Liver (tissue), 9 donors: ENCODE results near the gene TRIO. TPM values are rescaled to one million over a fixed set of nuclear protein-coding genes. Genes with fewer than 3 reads are reported as not detected.

ENCODE experiments used
- DNase-seq: peaks from one replicate; pipeline ENCODE4 v3.0.0-alpha.2; 2017; ENCODE audit warnings: low spot score
- H3K27ac ChIP-seq, 2 donors: one replicate each; pipeline ENCODE4 v1.7.0; 2013; ENCODE audit warnings: inconsistent platforms in 2 of 2, low read length in 2 of 2, control low read depth in 1 of 2, low read depth in 1 of 2, mild to moderate bottlenecking in 1 of 2
- H3K27me3 ChIP-seq, 4 donors: one replicate each; pipeline versions ENCODE4 v1.6.1 to v1.7.0; 2013; ENCODE audit warnings: low read length in 3 of 4, inconsistent platforms in 1 of 4, mild to moderate bottlenecking in 1 of 4, moderate library complexity in 1 of 4; ENCODE audit not compliant: control insufficient read depth in 4 of 4, insufficient read depth in 4 of 4
- H3K36me3 ChIP-seq, 4 donors: one replicate each; pipeline versions ENCODE4 v1.6.1 to v1.7.0; 2013; ENCODE audit warnings: low read length in 3 of 4, mild to moderate bottlenecking in 3 of 4, low read depth in 1 of 4, moderate library complexity in 1 of 4; ENCODE audit not compliant: control insufficient read depth in 4 of 4, insufficient read depth in 3 of 4
- H3K4me1 ChIP-seq, 4 donors: one replicate each; pipeline versions ENCODE4 v1.6.1 to v1.7.0; 2013; ENCODE audit warnings: low read length in 3 of 4, mild to moderate bottlenecking in 3 of 4, moderate library complexity in 1 of 4; ENCODE audit not compliant: control insufficient read depth in 4 of 4, insufficient read depth in 4 of 4
- H3K4me3 ChIP-seq, 3 donors: one replicate each; pipeline versions ENCODE4 v1.6.1 to v1.7.0; 2013; ENCODE audit warnings: low read length in 3 of 3, control low read depth in 1 of 3, low read depth in 1 of 3, mild to moderate bottlenecking in 1 of 3
- H3K9ac ChIP-seq, 2 donors: one replicate each; pipeline ENCODE4 v1.7.0; 2013; ENCODE audit warnings: low read length in 2 of 2, mild to moderate bottlenecking in 2 of 2, moderate library complexity in 2 of 2, control low read depth in 1 of 2, low read depth in 1 of 2
- H3K9me3 ChIP-seq, 4 donors: one replicate each; pipeline versions ENCODE4 v1.6.1 to v1.7.0; 2013; ENCODE audit warnings: low read length in 3 of 4; ENCODE audit not compliant: control insufficient read depth in 4 of 4
- EGR1 ChIP-seq, 2 donors: IDR thresholded peaks; 2 replicates each; pipeline ENCODE4 v1.6.1; 2016 to 2018; ENCODE audit warnings: antibody characterized with exemption in 2 of 2, low read depth in 2 of 2
- FOXA2 ChIP-seq: IDR thresholded peaks from 2 replicates; pipeline ENCODE4 v1.6.1; 2016; ENCODE audit warnings: antibody characterized with exemption
- GABPA ChIP-seq, 2 donors: IDR thresholded peaks in 1 of 2; conservative IDR thresholded peaks in 1 of 2; 2 replicates each; pipeline ENCODE4 v1.6.1; 2016; ENCODE audit warnings: antibody characterized with exemption in 2 of 2, mild to moderate bottlenecking in 1 of 2, moderate library complexity in 1 of 2
- HNF4G ChIP-seq: IDR thresholded peaks from 2 replicates; pipeline ENCODE4 v1.6.1; 2016; ENCODE audit warnings: antibody characterized with exemption
- JUND ChIP-seq, 2 donors: IDR thresholded peaks; 2 replicates each; pipeline ENCODE4 v1.6.1; 2016; ENCODE audit warnings: antibody characterized with exemption in 2 of 2
- NR2F2 ChIP-seq: IDR thresholded peaks from 2 replicates; pipeline ENCODE4 v1.6.1; 2016; ENCODE audit warnings: antibody characterized with exemption
- RAD21 ChIP-seq, 2 donors: IDR thresholded peaks; 2 replicates each; pipeline ENCODE4 v1.6.1; 2016; ENCODE audit warnings: antibody characterized with exemption in 2 of 2, mild to moderate bottlenecking in 2 of 2
- RXRA ChIP-seq, 2 donors: IDR thresholded peaks; 2 replicates each; pipeline ENCODE4 v1.6.1; 2017 to 2018; ENCODE audit warnings: antibody characterized with exemption in 2 of 2, mild to moderate bottlenecking in 1 of 2
- TAF1 ChIP-seq: conservative IDR thresholded peaks from 2 replicates; pipeline ENCODE4 v1.6.1; 2016; ENCODE audit warnings: antibody characterized with exemption, mild to moderate bottlenecking
- ZBTB33 ChIP-seq: IDR thresholded peaks from 2 replicates; pipeline ENCODE4 v1.6.1; 2016; ENCODE audit warnings: antibody characterized with exemption
- WGBS: extraction: QIAGEN DNeasy Blood & Tissue Kit; methylation state at CpG from one replicate; pipeline ENCODE4 v1.1.7; 2013; 5-methylcytosine and 5-hydroxymethylcytosine counted together
- polyA plus RNA-seq, 2 donors: library from polyadenylated mRNA; stranded (reverse) in 1 of 2; unstranded in 1 of 2; fragments of 200-250 nt in 1 of 2; fragments of >200 nt in 1 of 2; fragmentation: Nextera tagmentation in 1 of 2; extraction: Ambion mirVana in 1 of 2; gene quantifications; one replicate each; pipeline versions ENCODE4 v1.2.1 to v1.2.3, GENCODE V29; 2013 to 2015
- total RNA-seq, 2 donors: library from RNA; depleted of rRNA; stranded (reverse); fragments of >200 nt; gene quantifications; one replicate each; pipeline ENCODE4 v1.2.3, GENCODE V29; 2014
- TF ChIP-seq, protein P1 (sequence below): IDR thresholded peaks from 2 replicates; pipeline ENCODE4 v1.6.1; 2016; ENCODE audit warnings: antibody characterized with exemption, mild to moderate bottlenecking
- TF ChIP-seq, protein P2 (sequence below): fragments of 150-350 bp; IDR thresholded peaks from 2 replicates; pipeline ENCODE4 v1.5.1; 2017; ENCODE audit warnings: improper control_type of control experiment, low read depth, low read length; ENCODE audit not compliant: missing input control
- TF ChIP-seq, protein P3 (sequence below): IDR thresholded peaks from 2 replicates; pipeline ENCODE4 v1.6.1; 2016; ENCODE audit warnings: antibody characterized with exemption
- donor health status: healthy.
- donor health status: healthy.
- donor health status: healthy.
- donor health status: healthy.
- donor health status: healthy.

The TRIO gene
- total and polyA plus RNA-seq, 4 donors, result 8.5 to 86.2 (median 16.0) TPM

GRCh38 chr5:14415024-14415697, 272.0 kb downstream of the TRIO start:
- 92% methylated on average over 16 of the region's 16 CpGs for WGBS

DNA sequence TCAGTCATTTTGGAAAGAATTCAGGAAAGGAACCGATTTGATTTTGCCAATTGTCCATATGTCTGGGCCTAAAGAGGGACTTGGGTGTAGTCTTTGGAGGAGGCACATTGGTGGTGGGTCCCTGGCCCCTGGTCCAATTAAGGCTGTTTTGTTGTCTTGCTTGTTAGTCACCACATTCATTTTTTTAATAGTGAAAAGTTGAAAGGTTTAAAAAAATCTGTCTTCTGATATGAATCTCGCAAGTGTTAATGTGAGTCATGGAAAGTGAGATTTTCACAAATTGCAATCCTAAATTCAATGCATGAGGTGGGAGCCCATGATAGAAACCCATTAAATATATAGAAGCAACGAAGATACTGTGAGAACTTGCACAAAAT, 272.5 kb downstream of the TRIO start:
- no peak for DNase-seq
- Histone ChIP-seq H3K9ac (no peak overlapping the region), H3K4me1 (no peaks in the 10 kb centered on the region), H3K36me3 (peaks cover 4 to 68% (median 27%) of the 10 kb centered on the region in 4 donors), H3K27ac (no peak overlapping the region), H3K27me3 (no peaks in the 10 kb centered on the region), H3K9me3 (no peaks in the 10 kb centered on the region), H3K4me3 (no peak overlapping the region)
- TF ChIP-seq, protein P1, sequence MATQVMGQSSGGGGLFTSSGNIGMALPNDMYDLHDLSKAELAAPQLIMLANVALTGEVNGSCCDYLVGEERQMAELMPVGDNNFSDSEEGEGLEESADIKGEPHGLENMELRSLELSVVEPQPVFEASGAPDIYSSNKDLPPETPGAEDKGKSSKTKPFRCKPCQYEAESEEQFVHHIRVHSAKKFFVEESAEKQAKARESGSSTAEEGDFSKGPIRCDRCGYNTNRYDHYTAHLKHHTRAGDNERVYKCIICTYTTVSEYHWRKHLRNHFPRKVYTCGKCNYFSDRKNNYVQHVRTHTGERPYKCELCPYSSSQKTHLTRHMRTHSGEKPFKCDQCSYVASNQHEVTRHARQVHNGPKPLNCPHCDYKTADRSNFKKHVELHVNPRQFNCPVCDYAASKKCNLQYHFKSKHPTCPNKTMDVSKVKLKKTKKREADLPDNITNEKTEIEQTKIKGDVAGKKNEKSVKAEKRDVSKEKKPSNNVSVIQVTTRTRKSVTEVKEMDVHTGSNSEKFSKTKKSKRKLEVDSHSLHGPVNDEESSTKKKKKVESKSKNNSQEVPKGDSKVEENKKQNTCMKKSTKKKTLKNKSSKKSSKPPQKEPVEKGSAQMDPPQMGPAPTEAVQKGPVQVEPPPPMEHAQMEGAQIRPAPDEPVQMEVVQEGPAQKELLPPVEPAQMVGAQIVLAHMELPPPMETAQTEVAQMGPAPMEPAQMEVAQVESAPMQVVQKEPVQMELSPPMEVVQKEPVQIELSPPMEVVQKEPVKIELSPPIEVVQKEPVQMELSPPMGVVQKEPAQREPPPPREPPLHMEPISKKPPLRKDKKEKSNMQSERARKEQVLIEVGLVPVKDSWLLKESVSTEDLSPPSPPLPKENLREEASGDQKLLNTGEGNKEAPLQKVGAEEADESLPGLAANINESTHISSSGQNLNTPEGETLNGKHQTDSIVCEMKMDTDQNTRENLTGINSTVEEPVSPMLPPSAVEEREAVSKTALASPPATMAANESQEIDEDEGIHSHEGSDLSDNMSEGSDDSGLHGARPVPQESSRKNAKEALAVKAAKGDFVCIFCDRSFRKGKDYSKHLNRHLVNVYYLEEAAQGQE, result no peak
- TF ChIP-seq ZBTB33, result no peak
- TF ChIP-seq, protein P2, sequence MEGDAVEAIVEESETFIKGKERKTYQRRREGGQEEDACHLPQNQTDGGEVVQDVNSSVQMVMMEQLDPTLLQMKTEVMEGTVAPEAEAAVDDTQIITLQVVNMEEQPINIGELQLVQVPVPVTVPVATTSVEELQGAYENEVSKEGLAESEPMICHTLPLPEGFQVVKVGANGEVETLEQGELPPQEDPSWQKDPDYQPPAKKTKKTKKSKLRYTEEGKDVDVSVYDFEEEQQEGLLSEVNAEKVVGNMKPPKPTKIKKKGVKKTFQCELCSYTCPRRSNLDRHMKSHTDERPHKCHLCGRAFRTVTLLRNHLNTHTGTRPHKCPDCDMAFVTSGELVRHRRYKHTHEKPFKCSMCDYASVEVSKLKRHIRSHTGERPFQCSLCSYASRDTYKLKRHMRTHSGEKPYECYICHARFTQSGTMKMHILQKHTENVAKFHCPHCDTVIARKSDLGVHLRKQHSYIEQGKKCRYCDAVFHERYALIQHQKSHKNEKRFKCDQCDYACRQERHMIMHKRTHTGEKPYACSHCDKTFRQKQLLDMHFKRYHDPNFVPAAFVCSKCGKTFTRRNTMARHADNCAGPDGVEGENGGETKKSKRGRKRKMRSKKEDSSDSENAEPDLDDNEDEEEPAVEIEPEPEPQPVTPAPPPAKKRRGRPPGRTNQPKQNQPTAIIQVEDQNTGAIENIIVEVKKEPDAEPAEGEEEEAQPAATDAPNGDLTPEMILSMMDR, result no peak
- TF ChIP-seq RXRA (IDR thresholded peaks at IDR 0.05), result no peak
- TF ChIP-seq, protein P3, sequence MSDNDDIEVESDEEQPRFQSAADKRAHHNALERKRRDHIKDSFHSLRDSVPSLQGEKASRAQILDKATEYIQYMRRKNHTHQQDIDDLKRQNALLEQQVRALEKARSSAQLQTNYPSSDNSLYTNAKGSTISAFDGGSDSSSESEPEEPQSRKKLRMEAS, result no peak
- no peak for TF ChIP-seq EGR1 (IDR thresholded peaks at IDR 0.05; ENCODE audit: low read depth in 2 of 2)
- TF ChIP-seq TAF1, result no peak
- TF ChIP-seq JUND (IDR thresholded peaks at IDR 0.05), result no peak
- whole genome bisulfite sequencing, result 87% methylated on average over 3 of the region's 3 CpGs

More at GRCh38 chr5:14415024-14415697, 272.0 kb downstream of the TRIO start:
- H3K27ac ChIP-seq, result no peak overlapping the region
- H3K9me3 ChIP-seq, result no peaks in the 10 kb centered on the region
- H3K9ac ChIP-seq, result no peak overlapping the region
- H3K27me3 ChIP-seq, result no peaks in the 10 kb centered on the region
- no peak for TF ChIP-seq JUND (IDR thresholded peaks at IDR 0.05)
- TF ChIP-seq, protein P1, result no peak
- no peak for TF ChIP-seq NR2F2
- TF ChIP-seq ZBTB33, result no peak
- TF ChIP-seq RAD21 (IDR thresholded peaks at IDR 0.05), result no peak
- no peak for TF ChIP-seq HNF4G
- no peak for TF ChIP-seq GABPA (IDR thresholded peaks at IDR 0.05 in 1 of 2, conservative IDR thresholded peaks at IDR 0.05 in 1 of 2)
- no peak for TF ChIP-seq FOXA2
- DNase-seq, result no peak
- no peaks in the 10 kb centered on the region for H3K4me1 ChIP-seq
- H3K36me3 ChIP-seq, result peaks cover 4 to 66% (median 24%) of the 10 kb centered on the region in 4 donors
- no peak overlapping the region for H3K4me3 ChIP-seq
